NCI-H510A treated with DMSO at 0.1 percent for 48 hours (cell line): ENCODE data around the gene TMEM267.
"Not testable (repeated sequence)": the region's sequence is repeated elsewhere in the genome, so short reads cannot be mapped to it uniquely, and the experiment has no call there.

Source experiments
- DNase-seq: peaks from one replicate; lab custom pipeline; 2025; lab: John Stamatoyannopoulos, UW

The TMEM267 gene

DNA sequence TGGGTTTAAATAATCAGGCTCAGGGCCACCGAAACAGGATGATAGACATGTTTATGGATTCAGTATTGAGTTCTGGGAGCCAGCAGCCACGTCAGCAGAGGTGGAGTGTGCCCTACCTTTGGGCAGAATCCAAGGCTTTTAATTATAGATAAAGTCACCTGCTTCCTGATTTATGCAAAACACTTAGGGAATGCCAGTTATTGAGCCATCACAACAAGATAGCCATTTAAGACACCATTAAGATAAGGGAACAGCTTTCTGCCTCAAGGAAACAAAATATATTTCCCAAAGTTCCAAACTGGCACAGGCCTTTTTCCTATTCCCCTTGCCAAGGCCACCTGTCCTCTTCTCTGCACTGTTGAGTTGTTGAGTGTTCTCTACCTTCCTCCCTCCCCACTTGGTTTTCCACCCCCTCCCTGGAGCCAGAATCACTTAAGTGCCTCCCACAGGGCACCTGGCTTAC, 73.8 kb downstream of the TMEM267 start:
- peak; percentile 85 for DNase-seq

DNA sequence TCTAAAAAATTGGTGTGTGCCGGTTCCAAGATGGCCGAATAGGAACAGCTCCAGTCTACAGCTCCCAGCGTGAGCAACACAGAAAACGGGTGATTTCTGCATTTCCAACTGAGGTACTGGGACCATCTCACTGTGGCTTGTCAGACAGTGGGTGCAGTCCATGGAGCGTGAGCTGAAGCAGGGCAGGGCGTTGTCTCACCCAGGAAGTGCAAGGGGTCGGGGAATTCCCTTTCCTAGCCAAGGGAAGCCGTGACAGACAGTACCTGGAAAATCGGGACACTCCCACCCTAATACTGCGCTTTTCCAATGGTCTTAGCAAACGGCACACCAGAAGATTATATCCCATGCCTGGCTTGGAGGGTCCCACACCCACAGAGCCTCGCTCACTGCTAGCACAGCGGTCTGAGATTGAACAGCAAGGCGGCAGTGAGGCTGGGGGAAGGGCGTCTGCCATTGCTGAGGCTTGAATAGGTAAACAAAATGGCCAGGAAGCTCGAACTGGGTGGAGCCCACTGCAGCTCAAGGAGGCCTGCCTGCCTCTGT, 81.1 kb downstream of the TMEM267 start:
- DNase-seq, result not testable (repeated sequence)

DNA sequence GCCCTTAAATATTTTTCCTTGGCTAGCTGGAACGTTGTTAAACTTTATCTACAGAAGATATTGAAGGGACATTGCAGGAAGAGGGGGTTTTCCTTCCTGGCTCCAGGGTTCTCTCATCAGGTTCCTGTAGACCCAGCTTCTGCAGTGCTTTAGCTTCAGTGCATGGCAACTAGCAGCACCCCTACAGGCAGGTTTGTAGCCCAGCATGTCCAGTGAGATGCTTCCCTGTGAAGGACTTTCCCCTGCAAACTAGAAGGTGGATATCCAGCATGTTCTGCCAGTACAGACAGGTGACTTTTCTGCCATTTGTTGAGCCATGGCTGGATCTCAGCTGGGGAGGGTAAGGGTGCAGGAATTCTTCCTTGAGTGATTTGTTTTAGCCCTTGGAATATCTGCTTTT, 81.8 kb downstream of the TMEM267 start:
- no peak for DNase-seq

DNA sequence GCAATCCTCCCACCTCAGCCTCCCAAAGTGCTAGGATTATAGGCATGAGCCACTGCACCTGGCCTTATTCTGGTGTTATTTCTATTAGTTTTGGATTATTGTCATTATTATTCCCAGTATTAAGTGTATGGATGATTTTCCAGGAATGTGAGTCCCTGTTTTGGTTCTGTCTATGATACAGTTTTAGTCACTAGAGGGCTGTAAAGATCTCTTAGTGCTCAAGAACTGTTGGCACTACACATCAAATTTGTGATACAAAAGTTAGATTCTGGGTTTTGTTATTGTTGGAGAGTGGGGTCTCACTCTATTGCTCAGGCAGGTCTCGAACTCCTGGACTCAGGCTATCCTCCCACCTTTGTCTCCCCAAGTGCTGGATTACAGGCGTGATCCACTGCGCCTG, 83.6 kb downstream of the TMEM267 start:
- DNase-seq, result no peak

DNA sequence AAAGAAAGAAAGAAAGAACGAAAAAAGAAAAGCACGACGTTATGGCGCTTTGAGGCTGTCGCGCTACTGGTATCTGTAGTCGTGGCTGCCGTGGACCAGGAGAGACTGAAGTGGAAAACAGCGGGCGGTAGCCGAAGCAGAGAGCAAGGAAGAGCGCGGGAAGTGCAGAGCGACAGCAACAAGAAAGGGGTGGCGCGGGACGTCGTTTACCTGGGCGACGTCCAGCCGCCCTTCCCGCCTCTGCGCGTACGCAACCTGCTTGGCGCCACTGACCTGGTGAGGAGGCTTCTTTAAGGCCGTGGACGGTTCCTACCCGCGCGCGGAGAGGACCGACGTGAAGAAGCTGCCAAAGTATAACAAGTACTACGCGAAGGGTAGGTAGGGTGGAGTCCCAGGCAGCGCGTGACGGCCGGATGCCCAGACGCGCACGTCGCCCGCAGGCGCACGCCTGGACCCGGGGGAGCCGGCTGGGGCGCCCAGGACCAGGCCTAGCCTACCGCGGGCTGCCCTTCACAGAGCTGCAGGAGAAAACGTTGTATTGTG, 86.8 kb downstream of the TMEM267 start:
- no peak for DNase-seq
